HL-60 (cell line): ENCODE data around the gene HADH.

ENCODE experiments used
- DNase-seq, 2 experiments: peaks; one replicate each; pipeline ENCODE4 v3.0.0-alpha.2; 2010 to 2020; ENCODE audit warnings: low read depth in 1 of 2, low spot score in 1 of 2
- H3K27ac ChIP-seq: fragments of 250-450 bp; sonication (Bioruptor Pico); replicated peaks from 2 replicates; pipeline ENCODE4 v1.5.1; 2020; ENCODE audit warnings: mild to moderate bottlenecking, moderate library complexity
- H3K27me3 ChIP-seq: fragments of 250-450 bp; sonication (Bioruptor Pico); 2 replicates; pipeline ENCODE4 v1.5.1; 2021; ENCODE audit warnings: mild to moderate bottlenecking, moderate library complexity; ENCODE audit not compliant: insufficient read depth, poor library complexity, severe bottlenecking
- H3K4me3 ChIP-seq: replicated peaks from 2 replicates; pipeline ENCODE4 v1.5.1; 2011; ENCODE audit warnings: mild to moderate bottlenecking, control low read depth, low read length; ENCODE audit not compliant: insufficient read depth
- GABPA ChIP-seq: IDR thresholded peaks from 2 replicates; pipeline ENCODE4 v1.6.1; 2012; ENCODE audit warnings: low read depth
- POLR2AphosphoS5 ChIP-seq: IDR thresholded peaks from 2 replicates; pipeline ENCODE4 v1.6.1; 2012; ENCODE audit warnings: low read depth
- SPI1 ChIP-seq: IDR thresholded peaks from 2 replicates; pipeline ENCODE4 v1.6.1; 2012; ENCODE audit warnings: low read depth, mild to moderate bottlenecking, borderline replicate concordance
- TF ChIP-seq, protein P1 (sequence below): IDR thresholded peaks from one replicate; pipeline ENCODE4 v1.5.1; 2011; ENCODE audit warnings: low read length, control low read depth, inconsistent platforms; ENCODE audit not compliant: insufficient read depth
- TF ChIP-seq, protein P2 (sequence below): IDR thresholded peaks from 2 replicates; pipeline ENCODE4 v1.6.1; 2012; ENCODE audit warnings: low read depth; ENCODE audit not compliant: insufficient replicate concordance

The HADH gene

DNA sequence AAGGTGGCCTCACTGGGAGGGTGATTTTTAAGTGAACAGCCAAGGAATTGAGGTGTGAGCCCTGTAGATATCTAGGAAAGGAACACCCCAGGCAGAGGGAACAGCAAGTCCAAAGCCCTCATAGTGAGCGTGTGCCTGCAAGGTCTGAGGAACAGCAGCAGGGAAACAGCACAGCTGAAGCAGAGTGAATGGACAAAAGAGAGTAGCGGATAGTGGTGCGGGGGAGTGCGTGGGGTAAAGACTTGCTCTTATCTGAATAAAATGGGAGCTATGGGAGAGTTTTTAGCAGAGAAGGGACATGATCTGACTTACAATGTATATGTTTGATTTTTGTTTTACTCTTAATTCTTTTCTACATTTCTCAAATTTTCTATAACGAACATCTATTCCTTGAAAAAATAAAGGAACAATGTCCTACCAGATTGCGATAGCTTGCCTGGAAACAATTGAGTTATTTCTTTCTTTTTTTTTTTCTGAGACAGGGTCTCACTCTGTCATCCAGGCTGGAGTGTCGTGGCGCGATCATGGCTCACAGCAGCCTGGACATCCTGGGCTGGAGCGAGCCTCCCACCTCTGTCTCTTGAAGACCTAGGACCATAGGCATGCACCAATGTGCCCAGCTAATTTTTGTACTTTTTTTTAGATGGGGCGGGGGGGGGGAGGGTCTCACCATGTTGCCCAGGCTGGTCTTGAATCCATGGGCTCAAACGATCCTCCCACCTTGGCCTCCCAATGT is 19.5 kb upstream of the HADH start:
- TF ChIP-seq POLR2AphosphoS5 (no peak), GABPA (no peak), SPI1 (no peak)
- TF ChIP-seq, protein P1, sequence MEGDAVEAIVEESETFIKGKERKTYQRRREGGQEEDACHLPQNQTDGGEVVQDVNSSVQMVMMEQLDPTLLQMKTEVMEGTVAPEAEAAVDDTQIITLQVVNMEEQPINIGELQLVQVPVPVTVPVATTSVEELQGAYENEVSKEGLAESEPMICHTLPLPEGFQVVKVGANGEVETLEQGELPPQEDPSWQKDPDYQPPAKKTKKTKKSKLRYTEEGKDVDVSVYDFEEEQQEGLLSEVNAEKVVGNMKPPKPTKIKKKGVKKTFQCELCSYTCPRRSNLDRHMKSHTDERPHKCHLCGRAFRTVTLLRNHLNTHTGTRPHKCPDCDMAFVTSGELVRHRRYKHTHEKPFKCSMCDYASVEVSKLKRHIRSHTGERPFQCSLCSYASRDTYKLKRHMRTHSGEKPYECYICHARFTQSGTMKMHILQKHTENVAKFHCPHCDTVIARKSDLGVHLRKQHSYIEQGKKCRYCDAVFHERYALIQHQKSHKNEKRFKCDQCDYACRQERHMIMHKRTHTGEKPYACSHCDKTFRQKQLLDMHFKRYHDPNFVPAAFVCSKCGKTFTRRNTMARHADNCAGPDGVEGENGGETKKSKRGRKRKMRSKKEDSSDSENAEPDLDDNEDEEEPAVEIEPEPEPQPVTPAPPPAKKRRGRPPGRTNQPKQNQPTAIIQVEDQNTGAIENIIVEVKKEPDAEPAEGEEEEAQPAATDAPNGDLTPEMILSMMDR: no peak
- TF ChIP-seq, protein P2, sequence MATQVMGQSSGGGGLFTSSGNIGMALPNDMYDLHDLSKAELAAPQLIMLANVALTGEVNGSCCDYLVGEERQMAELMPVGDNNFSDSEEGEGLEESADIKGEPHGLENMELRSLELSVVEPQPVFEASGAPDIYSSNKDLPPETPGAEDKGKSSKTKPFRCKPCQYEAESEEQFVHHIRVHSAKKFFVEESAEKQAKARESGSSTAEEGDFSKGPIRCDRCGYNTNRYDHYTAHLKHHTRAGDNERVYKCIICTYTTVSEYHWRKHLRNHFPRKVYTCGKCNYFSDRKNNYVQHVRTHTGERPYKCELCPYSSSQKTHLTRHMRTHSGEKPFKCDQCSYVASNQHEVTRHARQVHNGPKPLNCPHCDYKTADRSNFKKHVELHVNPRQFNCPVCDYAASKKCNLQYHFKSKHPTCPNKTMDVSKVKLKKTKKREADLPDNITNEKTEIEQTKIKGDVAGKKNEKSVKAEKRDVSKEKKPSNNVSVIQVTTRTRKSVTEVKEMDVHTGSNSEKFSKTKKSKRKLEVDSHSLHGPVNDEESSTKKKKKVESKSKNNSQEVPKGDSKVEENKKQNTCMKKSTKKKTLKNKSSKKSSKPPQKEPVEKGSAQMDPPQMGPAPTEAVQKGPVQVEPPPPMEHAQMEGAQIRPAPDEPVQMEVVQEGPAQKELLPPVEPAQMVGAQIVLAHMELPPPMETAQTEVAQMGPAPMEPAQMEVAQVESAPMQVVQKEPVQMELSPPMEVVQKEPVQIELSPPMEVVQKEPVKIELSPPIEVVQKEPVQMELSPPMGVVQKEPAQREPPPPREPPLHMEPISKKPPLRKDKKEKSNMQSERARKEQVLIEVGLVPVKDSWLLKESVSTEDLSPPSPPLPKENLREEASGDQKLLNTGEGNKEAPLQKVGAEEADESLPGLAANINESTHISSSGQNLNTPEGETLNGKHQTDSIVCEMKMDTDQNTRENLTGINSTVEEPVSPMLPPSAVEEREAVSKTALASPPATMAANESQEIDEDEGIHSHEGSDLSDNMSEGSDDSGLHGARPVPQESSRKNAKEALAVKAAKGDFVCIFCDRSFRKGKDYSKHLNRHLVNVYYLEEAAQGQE: no peak
- DNase-seq: no peak

DNA sequence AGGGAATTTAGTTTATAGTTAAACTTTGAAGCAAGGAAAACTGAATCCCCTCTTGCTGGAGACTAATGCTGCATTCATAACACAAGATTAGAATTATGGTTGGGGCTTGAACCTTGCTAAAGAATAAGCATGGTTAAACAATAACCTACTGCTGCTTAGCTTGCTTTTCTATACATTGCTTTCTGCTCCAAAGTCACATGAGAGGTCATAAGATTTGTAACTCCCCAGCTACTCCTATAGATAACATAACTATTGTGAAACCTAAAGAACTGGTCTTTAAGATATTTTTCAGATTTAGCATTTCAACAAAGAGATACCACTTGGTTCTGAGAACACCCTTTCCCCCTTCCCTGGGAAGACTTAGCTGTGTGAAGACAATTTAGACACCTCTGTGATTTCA is 17.1 kb upstream of the HADH start:
- TF ChIP-seq GABPA (no peak), POLR2AphosphoS5 (no peak), SPI1 (no peak)
- TF ChIP-seq, protein P1: no peak
- TF ChIP-seq, protein P2: no peak
- H3K27ac ChIP-seq: no peak overlapping the region
- DNase-seq: no peak
- H3K27me3 ChIP-seq: no peaks in the 10 kb centered on the region
- no peak overlapping the region for H3K4me3 ChIP-seq

More for the DNA sequence above, 19.5 kb upstream of the HADH start:
- no peak overlapping the region for H3K27ac ChIP-seq
- H3K4me3 ChIP-seq: no peak overlapping the region
- H3K27me3 ChIP-seq: no peaks in the 10 kb centered on the region

- Histone ChIP-seq H3K27me3 (no peaks in the 10 kb centered on the region), H3K27ac (no peak overlapping the region), H3K4me3 (no peak overlapping the region)
- DNase-seq: no peak
- TF ChIP-seq POLR2AphosphoS5 (no peak), GABPA (no peak), SPI1 (no peak)
- TF ChIP-seq, protein P2: no peak
- TF ChIP-seq, protein P1: no peak
Observed at GRCh38 chr4:107974523-107974922, 15.2 kb upstream of the HADH start.
